Sigmoid colon (tissue), 3 donors: Measurements from ENCODE around the gene SLC39A11.

ENCODE experiments used
- POLR2A ChIP-seq, 2 donors: fragments of 450-650 bp; IDR thresholded peaks; one replicate each; pipeline ENCODE4 v1.6.1; 2016; ENCODE audit warnings: antibody characterized with exemption in 2 of 2, mild to moderate bottlenecking in 2 of 2, moderate library complexity in 2 of 2
- TF ChIP-seq, protein P1 (sequence below), 4 experiments: fragments of 450-650 bp in 3 of 4; fragments of 200-600 bp in 1 of 4; IDR thresholded peaks; one replicate each; pipeline ENCODE4 v1.5.1; 2016 to 2019; ENCODE audit warnings: antibody characterized with exemption in 4 of 4, mild to moderate bottlenecking in 3 of 4, moderate library complexity in 2 of 4

DNA sequence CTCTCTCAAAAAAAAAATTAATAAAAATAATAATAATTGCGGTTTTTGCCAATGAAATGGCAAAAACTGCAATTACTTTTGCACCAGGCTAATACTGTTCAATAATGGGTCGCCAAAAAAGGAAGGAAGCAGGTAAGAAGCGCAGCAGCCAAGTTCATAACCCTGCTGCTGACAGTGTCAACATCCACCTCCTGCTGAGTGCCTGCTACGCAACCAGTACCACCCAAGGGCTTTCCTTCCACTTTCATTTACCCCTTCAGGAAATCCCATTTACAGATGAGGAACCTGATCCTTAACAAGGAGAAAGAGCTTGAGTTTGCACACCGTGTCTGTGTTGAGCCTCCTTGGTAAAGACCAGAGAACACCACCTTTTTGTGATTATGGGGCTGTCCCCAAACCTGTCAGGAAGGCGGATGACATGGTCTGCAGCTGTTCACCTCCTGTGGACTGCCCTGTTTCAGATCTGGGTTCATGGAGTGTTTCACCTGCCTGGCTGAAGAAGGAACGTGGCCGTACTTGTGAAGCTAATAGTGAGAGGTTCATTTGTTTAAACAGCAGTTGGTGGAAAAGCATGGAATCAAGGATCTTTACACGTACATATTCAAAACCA lies 378.0 kb downstream of the SLC39A11 start:
- TF ChIP-seq, protein P1, sequence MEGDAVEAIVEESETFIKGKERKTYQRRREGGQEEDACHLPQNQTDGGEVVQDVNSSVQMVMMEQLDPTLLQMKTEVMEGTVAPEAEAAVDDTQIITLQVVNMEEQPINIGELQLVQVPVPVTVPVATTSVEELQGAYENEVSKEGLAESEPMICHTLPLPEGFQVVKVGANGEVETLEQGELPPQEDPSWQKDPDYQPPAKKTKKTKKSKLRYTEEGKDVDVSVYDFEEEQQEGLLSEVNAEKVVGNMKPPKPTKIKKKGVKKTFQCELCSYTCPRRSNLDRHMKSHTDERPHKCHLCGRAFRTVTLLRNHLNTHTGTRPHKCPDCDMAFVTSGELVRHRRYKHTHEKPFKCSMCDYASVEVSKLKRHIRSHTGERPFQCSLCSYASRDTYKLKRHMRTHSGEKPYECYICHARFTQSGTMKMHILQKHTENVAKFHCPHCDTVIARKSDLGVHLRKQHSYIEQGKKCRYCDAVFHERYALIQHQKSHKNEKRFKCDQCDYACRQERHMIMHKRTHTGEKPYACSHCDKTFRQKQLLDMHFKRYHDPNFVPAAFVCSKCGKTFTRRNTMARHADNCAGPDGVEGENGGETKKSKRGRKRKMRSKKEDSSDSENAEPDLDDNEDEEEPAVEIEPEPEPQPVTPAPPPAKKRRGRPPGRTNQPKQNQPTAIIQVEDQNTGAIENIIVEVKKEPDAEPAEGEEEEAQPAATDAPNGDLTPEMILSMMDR (IDR thresholded peaks at IDR 0.05), result no peak
- TF ChIP-seq POLR2A (IDR thresholded peaks at IDR 0.05), result no peak
